Testis (tissue), 3 donors: ENCODE data around the gene MAGI1. TPM values are rescaled to one million over a fixed set of nuclear protein-coding genes. Genes with fewer than 3 reads are reported as not detected.
"Not testable (repeated sequence)": the region's sequence is repeated elsewhere in the genome, so short reads cannot be mapped to it uniquely, and the experiment has no call there.

Experiments used
- DNase-seq: peaks from one replicate; pipeline ENCODE4 v3.0.0-alpha.2; 2019
- H3K27ac ChIP-seq, 2 donors: fragments of 200-600 bp; sonication (generic); one replicate each; pipeline ENCODE4 v1.5.1; 2019
- H3K27me3 ChIP-seq: fragments of 200-600 bp; sonication (generic); one replicate; pipeline ENCODE4 v1.5.1; 2019
- H3K36me3 ChIP-seq: fragments of 200-600 bp; sonication (generic); one replicate; pipeline ENCODE4 v1.5.1; 2017; ENCODE audit warnings: low read depth; ENCODE audit errors: missing control alignments
- H3K4me1 ChIP-seq: fragments of 200-600 bp; sonication (generic); one replicate; pipeline ENCODE4 v1.5.1; 2019
- H3K4me3 ChIP-seq, 2 donors: fragments of 200-600 bp; sonication (generic); one replicate each; pipeline ENCODE4 v1.5.1; 2017 to 2019
- H3K9me3 ChIP-seq: fragments of 200-600 bp; sonication (generic); one replicate; pipeline ENCODE4 v1.5.1; 2017
- POLR2A ChIP-seq: fragments of 450-650 bp; IDR thresholded peaks from one replicate; pipeline ENCODE4 v1.6.1; 2017; ENCODE audit warnings: antibody characterized with exemption, mild to moderate bottlenecking, moderate library complexity
- WGBS, 2 donors: methylation state at CpG; one replicate each; pipeline ENCODE4 v1.1.5; 2018; 5-methylcytosine and 5-hydroxymethylcytosine counted together
- intact Hi-C: fragments of 100-400 bp; cut with DNase I; formaldehyde crosslinking; loops from one replicate; pipeline ENCODE4 v1.15.1; 2023; ENCODE audit warnings: low total_unique reads
- polyA plus RNA-seq: library from polyadenylated mRNA; stranded (reverse); fragments of 350-450 nt; fragmentation: Illumina TruSeq; extraction: RNeasy Lipid Tissue Mini Kit (QIAGEN cat#74804); gene quantifications from one replicate; pipeline ENCODE4 v1.2.3, GENCODE V29; 2014; ENCODE audit warnings: low read depth, low replicate concordance; ENCODE audit not compliant: insufficient read depth
- total RNA-seq, 2 donors: library from RNA; depleted of rRNA; stranded (reverse); fragments of >200 nt; gene quantifications; one replicate each; pipeline ENCODE4 v1.2.3, GENCODE V29; 2016
- TF ChIP-seq, protein P1 (sequence below), 3 experiments: fragments of 450-650 bp in 2 of 3; fragments of 200-600 bp in 1 of 3; sonication (generic) in 1 of 3; IDR thresholded peaks; one replicate each; pipeline ENCODE4 v1.5.1; 2016 to 2019; ENCODE audit warnings: antibody characterized with exemption in 3 of 3, mild to moderate bottlenecking in 2 of 3, moderate library complexity in 1 of 3

MAGI1 gene
- total and polyA plus RNA-seq, 3 donors from 2014 or later, result 55.4 to 60.4 (median 56.1) TPM

DNA sequence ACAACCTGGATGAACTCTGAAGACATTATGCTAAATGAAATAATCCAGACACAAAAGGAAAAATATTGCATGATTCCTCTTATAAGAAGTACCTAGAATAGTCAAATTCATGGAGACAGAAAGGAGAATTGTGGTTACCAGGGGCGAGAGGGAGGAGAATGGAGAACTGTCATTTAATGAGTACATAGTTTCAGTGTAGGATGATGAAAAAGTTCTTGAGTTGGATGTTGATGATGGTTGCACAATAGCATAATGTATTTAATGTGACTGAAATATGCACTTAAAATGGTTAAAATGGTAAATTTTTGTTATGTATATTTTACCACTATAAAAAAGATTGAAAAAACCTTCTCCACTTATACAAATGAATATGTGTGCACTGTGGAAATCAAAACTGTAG is 469.6 kb downstream of the MAGI1 start:
- Histone ChIP-seq H3K27ac (no peak overlapping the region), H3K9me3 (no peaks in the 10 kb centered on the region), H3K4me1 (no peaks in the 10 kb centered on the region), H3K4me3 (no peak overlapping the region), H3K27me3 (no peaks in the 10 kb centered on the region), H3K36me3 (no peaks in the 10 kb centered on the region)
- intact Hi-C loops, result no loop called here
- DNase-seq, result no peak
- 82 to 96% methylated on average over 1 of the region's 1 CpG for whole genome bisulfite sequencing, 2 donors
- TF ChIP-seq, protein P1, sequence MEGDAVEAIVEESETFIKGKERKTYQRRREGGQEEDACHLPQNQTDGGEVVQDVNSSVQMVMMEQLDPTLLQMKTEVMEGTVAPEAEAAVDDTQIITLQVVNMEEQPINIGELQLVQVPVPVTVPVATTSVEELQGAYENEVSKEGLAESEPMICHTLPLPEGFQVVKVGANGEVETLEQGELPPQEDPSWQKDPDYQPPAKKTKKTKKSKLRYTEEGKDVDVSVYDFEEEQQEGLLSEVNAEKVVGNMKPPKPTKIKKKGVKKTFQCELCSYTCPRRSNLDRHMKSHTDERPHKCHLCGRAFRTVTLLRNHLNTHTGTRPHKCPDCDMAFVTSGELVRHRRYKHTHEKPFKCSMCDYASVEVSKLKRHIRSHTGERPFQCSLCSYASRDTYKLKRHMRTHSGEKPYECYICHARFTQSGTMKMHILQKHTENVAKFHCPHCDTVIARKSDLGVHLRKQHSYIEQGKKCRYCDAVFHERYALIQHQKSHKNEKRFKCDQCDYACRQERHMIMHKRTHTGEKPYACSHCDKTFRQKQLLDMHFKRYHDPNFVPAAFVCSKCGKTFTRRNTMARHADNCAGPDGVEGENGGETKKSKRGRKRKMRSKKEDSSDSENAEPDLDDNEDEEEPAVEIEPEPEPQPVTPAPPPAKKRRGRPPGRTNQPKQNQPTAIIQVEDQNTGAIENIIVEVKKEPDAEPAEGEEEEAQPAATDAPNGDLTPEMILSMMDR (IDR thresholded peaks at IDR 0.05), result no peak
- no peak for TF ChIP-seq POLR2A

DNA sequence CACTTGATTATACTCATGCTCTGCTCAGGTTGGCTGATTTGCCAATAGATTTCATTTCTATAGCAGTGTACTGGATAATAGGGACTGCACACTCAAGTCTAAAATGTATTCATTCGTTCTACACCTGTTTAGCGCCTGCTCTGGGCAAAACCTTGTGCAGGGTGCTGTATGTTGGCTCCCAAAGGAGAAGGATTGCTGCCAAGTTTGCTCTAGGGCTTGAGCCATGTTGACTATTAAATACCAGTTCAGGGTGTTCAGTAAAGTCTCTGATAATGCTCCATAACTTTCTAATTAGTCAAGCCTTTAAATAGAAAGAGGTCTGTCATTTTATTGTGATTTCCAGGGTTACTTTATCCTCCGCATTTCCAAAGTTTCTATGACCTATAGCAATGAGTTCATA is 470.2 kb downstream of the MAGI1 start:
- H3K27me3 ChIP-seq, result no peaks in the 10 kb centered on the region
- no peak overlapping the region for H3K27ac ChIP-seq
- 81 to 91% methylated on average over 3 of the region's 3 CpGs for WGBS, 2 donors
- no peak for DNase-seq
- H3K4me1 ChIP-seq, result no peaks in the 10 kb centered on the region
- no peaks in the 10 kb centered on the region for H3K9me3 ChIP-seq
- intact Hi-C loops, result no loop called here
- no peaks in the 10 kb centered on the region for H3K36me3 ChIP-seq
- no peak for TF ChIP-seq POLR2A
- TF ChIP-seq, protein P1 (IDR thresholded peaks at IDR 0.05), result no peak
- H3K4me3 ChIP-seq, result no peak overlapping the region

DNA sequence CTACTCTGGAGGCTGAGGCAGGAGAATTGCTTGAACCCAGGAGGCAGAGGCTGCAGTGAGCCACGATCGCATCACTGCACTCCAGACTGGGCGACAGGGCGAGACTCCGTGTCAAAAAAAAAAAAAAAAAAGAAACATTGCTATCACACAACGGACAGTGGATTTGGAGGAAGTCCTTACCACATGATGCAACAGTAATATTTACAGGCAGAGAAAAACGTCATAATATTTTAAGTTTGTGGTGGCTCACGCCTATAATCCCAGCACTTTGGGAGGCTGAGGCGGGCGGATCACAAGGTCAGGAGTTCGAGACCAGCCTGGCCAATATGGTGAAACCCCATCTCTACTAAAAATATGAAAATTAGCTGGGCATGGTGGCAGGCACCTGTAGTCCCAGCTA is 473.0 kb downstream of the MAGI1 start:
- H3K27me3 ChIP-seq, H3K4me1 ChIP-seq, DNase-seq, H3K27ac ChIP-seq, H3K9me3 ChIP-seq, H3K4me3 ChIP-seq, intact Hi-C loops, H3K36me3 ChIP-seq: not testable (repeated sequence)
- WGBS, 2 donors, result 92 to 94% methylated on average over 11 of the region's 11 CpGs

DNA sequence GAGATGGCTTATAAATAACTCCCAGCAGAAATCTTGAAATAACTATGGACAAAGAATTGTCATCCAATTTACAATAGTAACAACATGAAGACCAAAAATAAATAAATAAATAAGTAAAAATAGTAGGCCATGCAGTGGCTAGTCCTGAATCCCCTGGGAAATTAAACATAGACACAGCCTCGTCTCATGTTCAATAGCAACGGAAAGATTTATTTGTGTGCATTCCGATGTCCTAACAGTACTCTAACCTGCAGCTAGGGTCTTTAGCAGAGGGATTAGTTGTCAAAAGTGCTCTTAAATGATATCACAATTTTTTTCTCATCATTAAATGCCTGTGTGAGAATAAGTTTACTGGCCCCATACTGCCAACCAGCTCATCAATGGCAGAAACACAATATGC is 474.2 kb downstream of the MAGI1 start:
- TF ChIP-seq POLR2A, result no peak
- TF ChIP-seq, protein P1 (IDR thresholded peaks at IDR 0.05), result no peak
- intact Hi-C loops, result no loop called here
- no peak overlapping the region for H3K4me3 ChIP-seq
- no peaks in the 10 kb centered on the region for H3K27me3 ChIP-seq
- H3K27ac ChIP-seq, result no peak overlapping the region
- no peaks in the 10 kb centered on the region for H3K36me3 ChIP-seq
- 84 to 90% methylated on average over 3 of the region's 3 CpGs for WGBS, 2 donors
- H3K9me3 ChIP-seq, result no peaks in the 10 kb centered on the region
- DNase-seq, result no peak
- H3K4me1 ChIP-seq, result no peaks in the 10 kb centered on the region

DNA sequence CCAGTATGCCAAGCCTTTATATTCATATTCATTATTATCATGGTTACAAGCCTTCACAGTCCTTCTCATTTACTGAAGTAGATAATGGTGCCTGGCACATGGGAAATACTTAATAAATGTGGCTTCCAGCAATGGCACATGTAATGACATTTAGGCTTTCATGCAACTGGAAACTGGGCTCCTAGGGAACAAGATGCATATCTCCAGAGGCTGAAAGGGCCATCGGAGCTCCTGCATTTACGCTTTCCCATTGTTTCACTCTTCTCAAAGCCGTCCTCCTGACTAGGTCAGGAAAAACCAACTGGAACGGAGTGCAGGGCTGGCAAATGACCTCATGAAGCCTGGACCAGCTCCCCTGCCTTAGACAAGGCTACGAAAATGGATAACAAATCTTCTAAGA is 474.9 kb downstream of the MAGI1 start:
- 84 to 91% methylated on average over 5 of the region's 5 CpGs for WGBS, 2 donors
- Histone ChIP-seq H3K36me3 (no peaks in the 10 kb centered on the region), H3K27me3 (no peaks in the 10 kb centered on the region), H3K4me1 (no peaks in the 10 kb centered on the region), H3K4me3 (no peak overlapping the region), H3K27ac (no peak overlapping the region), H3K9me3 (no peaks in the 10 kb centered on the region)
- TF ChIP-seq, protein P1 (IDR thresholded peaks at IDR 0.05), result no peak
- TF ChIP-seq POLR2A, result no peak
- intact Hi-C loops, result no loop called here
- DNase-seq, result no peak
